A549 (cell line): ENCODE measurements around the gene ITGA2. TPM values are rescaled to one million over a fixed set of nuclear protein-coding genes. Genes with fewer than 3 reads are reported as not detected.

Experiments
- ATAC-seq, 2 experiments: fragments of 200-7000 bp in 1 of 2; fragments of >200 bp in 1 of 2; cut with Nextera tagmentation in 1 of 2; cut with Tn5 transposase in 1 of 2; 3 replicates each; pipeline versions ENCODE4 v1.8.0 to v1.9.1; 2018 to 2020; ENCODE audit warnings: mild to moderate bottlenecking in 1 of 2, moderate library complexity in 1 of 2
- CTCF ChIA-PET: fragments of 300-600 bp; sonication (Branson Sonifier 250); formaldehyde crosslinking; extraction: SDS; loops from one replicate; lab custom pipeline; 2021; ENCODE audit warnings: antibody characterized with exemption, inconsistent platforms; lab: Yijun Ruan, JAX
- POLR2A ChIA-PET: fragments of 350-600 bp; formaldehyde crosslinking; extraction: SDS; loops from one replicate; lab custom pipeline; 2021; ENCODE audit warnings: antibody characterized with exemption, inconsistent platforms; lab: Yijun Ruan, JAX
- DNase-seq, 2 experiments: peaks; one replicate each; pipeline versions ENCODE4 v3.0.0 to v3.0.0-alpha.2; 2011 to 2016; ENCODE audit warnings: low read depth in 1 of 2, low spot score in 1 of 2
- FAIRE-seq: peaks from 2 replicates; lab custom pipeline; 2011; peaks lifted over from hg19 to GRCh38; lab: Jason Lieb, UNC
- H3K27ac ChIP-seq, 2 experiments: fragments of >200 bp; sonication (Bioruptor Twin); formaldehyde crosslinking; 3 replicates each; pipeline ENCODE4 v1.5.1; 2016 to 2017
- H3K4me1 ChIP-seq: fragments of >200 bp; sonication (Bioruptor Twin); formaldehyde crosslinking; 3 replicates; pipeline ENCODE4 v1.6.1; 2016
- H3K4me2 ChIP-seq: fragments of >200 bp; sonication (Bioruptor Twin); formaldehyde crosslinking; 3 replicates; pipeline ENCODE4 v1.6.1; 2016
- H3K4me3 ChIP-seq: fragments of >200 bp; sonication (Bioruptor Twin); formaldehyde crosslinking; 3 replicates; pipeline ENCODE4 v1.5.1; 2016
- H3K9me3 ChIP-seq: fragments of >200 bp; sonication (Bioruptor Twin); formaldehyde crosslinking; 3 replicates; pipeline ENCODE4 v1.6.1; 2016
- BCL3 ChIP-seq: fragments of >200 bp; sonication (Bioruptor Twin); formaldehyde crosslinking; IDR thresholded peaks from 3 replicates; pipeline ENCODE4 v1.6.1; 2016
- CHD2 ChIP-seq: fragments of 150-350 bp; IDR thresholded peaks from 2 replicates; pipeline ENCODE4 v1.6.1; 2014; ENCODE audit warnings: low read length; ENCODE audit not compliant: partially characterized antibody
- CHD4 ChIP-seq: fragments of 200-600 bp; sonication (generic); IDR thresholded peaks from 2 replicates; pipeline ENCODE4 v1.6.1; 2016; ENCODE audit warnings: antibody characterized with exemption, mild to moderate bottlenecking, borderline replicate concordance
- EHF ChIP-seq: fragments of 250-450 bp; sonication (Bioruptor Pico); IDR thresholded peaks from 2 replicates; pipeline ENCODE4 v1.5.0; 2020; ENCODE audit warnings: mild to moderate bottlenecking
- EHMT2 ChIP-seq: fragments of 200-600 bp; sonication (generic); IDR thresholded peaks from 2 replicates; pipeline ENCODE4 v1.6.1; 2016; ENCODE audit warnings: antibody characterized with exemption, low read depth, mild to moderate bottlenecking, moderate library complexity
- HMGXB4 ChIP-seq: fragments of 250-450 bp; sonication (Bioruptor Pico); IDR thresholded peaks from 2 replicates; pipeline ENCODE4 v1.5.0; 2021; ENCODE audit warnings: mild to moderate bottlenecking, moderate library complexity, borderline replicate concordance
- KDM5A ChIP-seq: fragments of 200-600 bp; sonication (generic); IDR thresholded peaks from 2 replicates; pipeline ENCODE4 v1.6.1; 2016; ENCODE audit warnings: antibody characterized with exemption, mild to moderate bottlenecking
- MAFK ChIP-seq: fragments of 450-650 bp; IDR thresholded peaks from 2 replicates; pipeline ENCODE4 v1.6.1; 2014; ENCODE audit not compliant: partially characterized antibody
- MAZ ChIP-seq: fragments of 150-350 bp; IDR thresholded peaks from 2 replicates; pipeline ENCODE4 v1.6.1; 2014; ENCODE audit warnings: antibody characterized with exemption, low read depth, low read length, borderline replicate concordance
- NPAS2 ChIP-seq: fragments of 250-450 bp; sonication (Bioruptor Pico); IDR thresholded peaks from 2 replicates; pipeline ENCODE4 v1.8.0; 2022; ENCODE audit warnings: mild to moderate bottlenecking, moderate library complexity, borderline replicate concordance
- PBX3 ChIP-seq: IDR thresholded peaks from 2 replicates; pipeline ENCODE4 v1.6.1; 2012
- PHF8 ChIP-seq: fragments of 200-600 bp; sonication (generic); IDR thresholded peaks from 2 replicates; pipeline ENCODE4 v1.6.1; 2016; ENCODE audit warnings: low read depth, mild to moderate bottlenecking, antibody characterized with exemption, moderate library complexity, borderline replicate concordance
- POLR2A ChIP-seq: IDR thresholded peaks from 2 replicates; pipeline ENCODE4 v1.6.1; 2012; ENCODE audit warnings: mild to moderate bottlenecking, low read length
- RARB ChIP-seq: fragments of 250-450 bp; sonication (Bioruptor Pico); IDR thresholded peaks from 2 replicates; pipeline ENCODE4 v1.8.0; 2021; ENCODE audit warnings: mild to moderate bottlenecking, moderate library complexity
- RCOR1 ChIP-seq: fragments of 150-350 bp; IDR thresholded peaks from 2 replicates; pipeline ENCODE4 v1.6.1; 2014; ENCODE audit warnings: antibody characterized with exemption, low read length, low read depth
- REST ChIP-seq: fragments of 200-600 bp; sonication (generic); IDR thresholded peaks from 2 replicates; pipeline ENCODE4 v1.6.1; 2016; ENCODE audit warnings: antibody characterized with exemption, mild to moderate bottlenecking, moderate library complexity
- SREBF2 ChIP-seq: fragments of 450-650 bp; IDR thresholded peaks from 2 replicates; pipeline ENCODE4 v1.6.1; 2014; ENCODE audit warnings: mild to moderate bottlenecking, moderate library complexity
- TFCP2L1 ChIP-seq: fragments of 250-450 bp; sonication (Bioruptor Pico); IDR thresholded peaks from 2 replicates; pipeline ENCODE4 v1.5.0; 2021; ENCODE audit warnings: mild to moderate bottlenecking
- ZC3H11A ChIP-seq: fragments of 450-650 bp; IDR thresholded peaks from 2 replicates; pipeline ENCODE4 v1.6.1; 2014; ENCODE audit warnings: antibody characterized with exemption, mild to moderate bottlenecking
- WGBS: methylation state at CpG from one replicate; pipeline ENCODE4 v1.1.6; 2017; ENCODE audit errors: missing lambda C conversion rate; 5-methylcytosine and 5-hydroxymethylcytosine counted together
- polyA plus RNA-seq, 4 experiments: library from polyadenylated mRNA; depleted of rRNA in 3 of 4; stranded (reverse); fragments of >200 nt; fragmentation: RNase III in 1 of 4; extraction: RNeasy Plus Mini Kit Qiagen cat#74134 plus additional on column Dnase treatment in 1 of 4; gene quantifications; 2 replicates in 3 of 4; 3 replicates in 1 of 4; pipeline ENCODE4 v1.2.3, GENCODE V29; 2011 to 2017

The ITGA2 gene
- polyA plus RNA-seq, 2 of the 4 experiments (the other 2 are of a cell fraction), result 8.5 to 28.0 TPM

GRCh38 chr5:52981507-52981906 is 7.6 kb upstream of the ITGA2 start:
- H3K9me3 ChIP-seq, result peaks cover 12% of the 10 kb centered on the region; the same call in 1 of the 3 replicates
- 67% methylated on average over 4 of the region's 4 CpGs for WGBS
- no peak overlapping the region for H3K4me2 ChIP-seq
- H3K4me3 ChIP-seq, result no peak overlapping the region
- no peaks in the 10 kb centered on the region for H3K4me1 ChIP-seq
- no peak for FAIRE-seq
- TF ChIP-seq POLR2A (no peak), HMGXB4 (CRISPR knock-in tag) (no peak), PHF8 (no peak), SREBF2 (no peak), EHMT2 (no peak), NPAS2 (CRISPR knock-in tag) (no peak), REST (no peak), EHF (no peak), CHD2 (no peak), MAFK (no peak), TFCP2L1 (no peak), RCOR1 (no peak), CHD4 (no peak), MAZ (no peak), ZC3H11A (no peak), RARB (CRISPR knock-in tag) (no peak), PBX3 (no peak), KDM5A (no peak), BCL3 (no peak)
- no peak for ATAC-seq
- no peak overlapping the region for H3K27ac ChIP-seq
- POLR2A ChIA-PET, result no interaction called here
- CTCF ChIA-PET, result interaction anchor here (1.7 kb wide), 1 partner anchor 33 kb away, joined by 8 read pairs; no protein-coding TSS in a partner anchor
- no peak for DNase-seq
